ENCODE measurements around the gene EIF5AL1.

DNA sequence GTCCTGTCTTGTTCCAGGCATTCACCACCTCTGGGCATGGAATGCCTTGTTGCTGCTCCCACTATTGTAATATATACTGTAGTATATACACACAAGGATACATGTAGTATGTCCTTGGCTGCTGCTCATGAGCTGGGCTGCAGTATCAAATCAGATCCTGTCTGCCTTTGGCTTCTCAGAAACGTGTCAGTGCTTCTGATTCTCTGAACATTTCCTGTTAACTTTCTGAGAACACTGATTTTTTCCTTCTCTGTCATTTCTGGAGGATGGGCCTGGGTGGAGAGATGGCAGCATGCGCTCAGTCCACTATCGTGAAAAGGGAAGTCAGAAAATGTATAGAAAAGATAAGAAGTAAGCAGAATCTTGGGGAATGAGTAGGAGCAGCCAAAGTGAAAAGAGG, 35.6 kb downstream of the EIF5AL1 start:
- TF ChIP-seq, protein P1, sequence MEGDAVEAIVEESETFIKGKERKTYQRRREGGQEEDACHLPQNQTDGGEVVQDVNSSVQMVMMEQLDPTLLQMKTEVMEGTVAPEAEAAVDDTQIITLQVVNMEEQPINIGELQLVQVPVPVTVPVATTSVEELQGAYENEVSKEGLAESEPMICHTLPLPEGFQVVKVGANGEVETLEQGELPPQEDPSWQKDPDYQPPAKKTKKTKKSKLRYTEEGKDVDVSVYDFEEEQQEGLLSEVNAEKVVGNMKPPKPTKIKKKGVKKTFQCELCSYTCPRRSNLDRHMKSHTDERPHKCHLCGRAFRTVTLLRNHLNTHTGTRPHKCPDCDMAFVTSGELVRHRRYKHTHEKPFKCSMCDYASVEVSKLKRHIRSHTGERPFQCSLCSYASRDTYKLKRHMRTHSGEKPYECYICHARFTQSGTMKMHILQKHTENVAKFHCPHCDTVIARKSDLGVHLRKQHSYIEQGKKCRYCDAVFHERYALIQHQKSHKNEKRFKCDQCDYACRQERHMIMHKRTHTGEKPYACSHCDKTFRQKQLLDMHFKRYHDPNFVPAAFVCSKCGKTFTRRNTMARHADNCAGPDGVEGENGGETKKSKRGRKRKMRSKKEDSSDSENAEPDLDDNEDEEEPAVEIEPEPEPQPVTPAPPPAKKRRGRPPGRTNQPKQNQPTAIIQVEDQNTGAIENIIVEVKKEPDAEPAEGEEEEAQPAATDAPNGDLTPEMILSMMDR (conservative IDR thresholded peaks at IDR 0.05 in 1 of 2, IDR thresholded peaks at IDR 0.05 in 1 of 2; ENCODE audit: extremely low read depth in 1 of 2, insufficient read depth in 1 of 2, low read depth in 1 of 2, low read length in 2 of 2) = no peak
- no peak for TF ChIP-seq EZH2 (IDR thresholded peaks at IDR 0.05; ENCODE audit: borderline replicate concordance, low read length)

Measured in mammary epithelial cell (primary cell).